Heart left ventricle (tissue), 16 donors: ENCODE data around the gene MAPK11. TPM values are rescaled to one million over a fixed set of nuclear protein-coding genes. Genes with fewer than 3 reads are reported as not detected.

Source experiments
- ATAC-seq, 4 donors: fragments of 200-7000 bp; cut with Tn5 transposase; one replicate each; pipeline ENCODE4 v1.9.1; 2020 to 2022; ENCODE audit warnings: moderate library complexity in 4 of 4, mild to moderate bottlenecking in 3 of 4, moderate number of reproducible peaks in 1 of 4
- DNase-seq, 5 donors: peaks; one replicate each; pipeline ENCODE4 v3.0.0-alpha.2; 2020
- H3K27ac ChIP-seq, 12 donors: fragments of 200-600 bp; sonication (generic) in 4 of 12; one replicate each; pipeline versions ENCODE4 v1.5.0 to v1.8.0; 2016 to 2022; ENCODE audit warnings: mild to moderate bottlenecking in 2 of 12
- H3K27me3 ChIP-seq, 9 donors: fragments of 200-600 bp; sonication (generic) in 2 of 9; one replicate each; pipeline versions ENCODE4 v1.5.1 to v1.8.0; 2016 to 2022; ENCODE audit warnings: mild to moderate bottlenecking in 3 of 9
- H3K36me3 ChIP-seq, 9 donors: fragments of 200-600 bp; sonication (generic) in 2 of 9; one replicate each; pipeline versions ENCODE4 v1.5.0 to v1.8.0; 2018 to 2022; ENCODE audit warnings: mild to moderate bottlenecking in 2 of 9
- H3K4me1 ChIP-seq, 12 donors: fragments of 200-600 bp; sonication (generic) in 4 of 12; one replicate each; pipeline versions ENCODE4 v1.5.0 to v1.8.0; 2016 to 2022; ENCODE audit warnings: mild to moderate bottlenecking in 3 of 12
- H3K4me3 ChIP-seq, 12 donors: fragments of 200-600 bp; sonication (generic) in 4 of 12; one replicate each; pipeline versions ENCODE4 v1.5.0 to v1.8.0; 2017 to 2022; ENCODE audit warnings: mild to moderate bottlenecking in 9 of 12, moderate library complexity in 4 of 12
- H3K9me3 ChIP-seq, 12 donors: fragments of 200-600 bp; sonication (generic) in 4 of 12; one replicate each; pipeline versions ENCODE4 v1.5.0 to v1.8.0; 2016 to 2022; ENCODE audit warnings: mild to moderate bottlenecking in 1 of 12
- CTCF ChIP-seq, 12 donors: fragments of 200-600 bp; sonication (generic) in 4 of 12; IDR thresholded peaks; one replicate each; pipeline versions ENCODE4 v1.5.0 to v1.8.0; 2018 to 2022; ENCODE audit warnings: antibody characterized with exemption in 12 of 12, mild to moderate bottlenecking in 5 of 12
- POLR2A ChIP-seq, 2 donors: fragments of 450-650 bp; IDR thresholded peaks; one replicate each; pipeline ENCODE4 v1.6.1; 2017; ENCODE audit warnings: antibody characterized with exemption in 2 of 2, mild to moderate bottlenecking in 2 of 2, moderate library complexity in 2 of 2
- WGBS, 4 donors: extraction: QIAGEN DNeasy Blood & Tissue Kit in 2 of 4; methylation state at CpG; one replicate each; pipeline versions ENCODE4 v1.1.5 to v1.1.7; 2013 to 2018; 5-methylcytosine and 5-hydroxymethylcytosine counted together
- intact Hi-C, 10 donors: fragments of 100-400 bp; cut with DNase I; formaldehyde crosslinking; loops; one replicate each; pipeline versions ENCODE4 v1.11.1 to v1.14.2; 2022
- polyA plus RNA-seq, 2 donors: library from polyadenylated mRNA; stranded (reverse); fragments of 200-250 nt; gene quantifications; one replicate each; pipeline ENCODE4 v1.2.3, GENCODE V29; 2013
- total RNA-seq, 9 donors: library from RNA; depleted of rRNA in 2 of 9; stranded (reverse); fragments of >200 nt in 2 of 9; fragmentation: NEBNext Ultra II Directional in 3 of 9; extraction: Animal tissue kit (Norgen Biotek cat#: 25700) in 3 of 9; gene quantifications; one replicate each; pipeline versions ENCODE4 v1.1.0 to v1.2.4, GENCODE V29; 2016 to 2023
- donor health status: ischemic (EF 13 %, LVEDD 7.1; RV severe dilation, severe dysfunction).
- donor health status: healthy with polysubstance abuse.
- donor health status: DM: no; HTN: yes; CAD: no.
- donor health status: DM: no; HTN: no; CAD: no.
- donor health status: ischemic (EF 25% LVEDD 6.9; RV normal size, moderate dysfunction).
- donor health status: ischemic (EF 25% LVEDD 5.7; RV mildly dilated, moderate dysfunction).
- donor health status: healthy.
- donor health status: DM: yes; HTN: yes; CAD: no.
- donor health status: ischemic (EF 35%, LVEDD 5.7; RV mildly dilated, moderate dysfunction).
- donor health status: nonischemic (EF 11% LVEDD 7.7; RV severe dilation, severe dysfunction).
- donor health status: DM: yes; HTN: yes; CAD: no.
- donor health status: PGD.
- donor health status: ischemic (EF 29% LVEDD 5.4; RV normal size, mild dysfunction).
- donor health status: nonischemic (EF 23%, LVEDD 6.1; RV moderate dilation, normal function).

Gene MAPK11
- total and polyA plus RNA-seq, 11 donors: 5.0 to 12.1 (median 7.5) TPM

- H3K27me3 ChIP-seq: no peaks in the 10 kb centered on the region
- DNase-seq (no peak), ATAC-seq (no peak)
- intact Hi-C loops: no loop called here
- peaks cover 0 to 95% (median 91%) of the 10 kb centered on the region in 9 donors for H3K36me3 ChIP-seq
- H3K4me1 ChIP-seq: peaks cover 0 to 15% (median 1%) of the 10 kb centered on the region in 12 donors
- H3K9me3 ChIP-seq: no peaks in the 10 kb centered on the region
- H3K4me3 ChIP-seq: no peak overlapping the region
- no peak overlapping the region for H3K27ac ChIP-seq
- WGBS, 4 donors: 79 to 99% (median 93%) methylated on average over 6 to 13 of the region's 13 CpGs
- TF ChIP-seq CTCF (IDR thresholded peaks at IDR 0.05) (no peak), POLR2A (IDR thresholded peaks at IDR 0.05) (no peak)
These were observed 14.3 kb upstream of the MAPK11 start for GRCh38 chr22:50284479-50284878.

- Histone ChIP-seq H3K4me3 (no peak overlapping the region), H3K27ac (no peak overlapping the region), H3K36me3 (peaks cover 0 to 95% (median 91%) of the 10 kb centered on the region in 9 donors), H3K9me3 (no peaks in the 10 kb centered on the region), H3K4me1 (peaks cover 0 to 15% (median 1%) of the 10 kb centered on the region in 12 donors), H3K27me3 (no peaks in the 10 kb centered on the region)
- intact Hi-C loops: no loop called here
- ATAC-seq (no peak), DNase-seq (no peak)
- WGBS, 4 donors: 89 to 96% (median 94%) methylated on average over 13 to 30 of the region's 30 CpGs
- TF ChIP-seq POLR2A (IDR thresholded peaks at IDR 0.05) (no peak), CTCF (IDR thresholded peaks at IDR 0.05) (no peak)
These were observed 13.6 kb upstream of the MAPK11 start for GRCh38 chr22:50283821-50284220.

GRCh38 chr22:50282361-50283155, 12.4 kb upstream of the MAPK11 start:
- H3K27ac ChIP-seq: peak overlapping the region in 2 of 12 donors; percentile 32 to 41
- no peaks in the 10 kb centered on the region for H3K27me3 ChIP-seq
- intact Hi-C loops: no loop called here
- TF ChIP-seq POLR2A (IDR thresholded peaks at IDR 0.05): no peak
- no peak for TF ChIP-seq CTCF (IDR thresholded peaks at IDR 0.05)
- peaks cover 0 to 95% (median 91%) of the 10 kb centered on the region in 9 donors for H3K36me3 ChIP-seq
- DNase-seq (no peak), ATAC-seq (peak in 3 of 4 donors; percentile 1 to 41 (median 31))
- WGBS, 4 donors: 76 to 83% (median 82%) methylated on average over 27 to 45 of the region's 45 CpGs
- peaks cover 0 to 15% (median 1%) of the 10 kb centered on the region in 12 donors for H3K4me1 ChIP-seq
- H3K4me3 ChIP-seq: no peak overlapping the region
- H3K9me3 ChIP-seq: no peaks in the 10 kb centered on the region

- DNase-seq: peak in 2 of 5 donors; percentile 66 to 69
- H3K36me3 ChIP-seq: peaks cover 0 to 95% (median 90%) of the 10 kb centered on the region in 9 donors
- 46 to 65% (median 53%) methylated on average over 2 to 25 of the region's 25 CpGs for WGBS, 4 donors
- ATAC-seq: peak; percentile 41 to 72 (median 68)
- H3K4me1 ChIP-seq: peaks cover 0 to 15% (median 1%) of the 10 kb centered on the region in 12 donors
- H3K27ac ChIP-seq: peak overlapping the region in 6 of 12 donors; percentile 19 to 50 (median 38)
- H3K27me3 ChIP-seq: no peaks in the 10 kb centered on the region
- TF ChIP-seq POLR2A (IDR thresholded peaks at IDR 0.05) (no peak), CTCF (IDR thresholded peaks at IDR 0.05) (no peak)
- intact Hi-C loops: no loop called here
- no peaks in the 10 kb centered on the region for H3K9me3 ChIP-seq
- H3K4me3 ChIP-seq: no peak overlapping the region
These were observed 11.8 kb upstream of the MAPK11 start for GRCh38 chr22:50281957-50282356.
